ENCODE results near the gene USP30.

DNA sequence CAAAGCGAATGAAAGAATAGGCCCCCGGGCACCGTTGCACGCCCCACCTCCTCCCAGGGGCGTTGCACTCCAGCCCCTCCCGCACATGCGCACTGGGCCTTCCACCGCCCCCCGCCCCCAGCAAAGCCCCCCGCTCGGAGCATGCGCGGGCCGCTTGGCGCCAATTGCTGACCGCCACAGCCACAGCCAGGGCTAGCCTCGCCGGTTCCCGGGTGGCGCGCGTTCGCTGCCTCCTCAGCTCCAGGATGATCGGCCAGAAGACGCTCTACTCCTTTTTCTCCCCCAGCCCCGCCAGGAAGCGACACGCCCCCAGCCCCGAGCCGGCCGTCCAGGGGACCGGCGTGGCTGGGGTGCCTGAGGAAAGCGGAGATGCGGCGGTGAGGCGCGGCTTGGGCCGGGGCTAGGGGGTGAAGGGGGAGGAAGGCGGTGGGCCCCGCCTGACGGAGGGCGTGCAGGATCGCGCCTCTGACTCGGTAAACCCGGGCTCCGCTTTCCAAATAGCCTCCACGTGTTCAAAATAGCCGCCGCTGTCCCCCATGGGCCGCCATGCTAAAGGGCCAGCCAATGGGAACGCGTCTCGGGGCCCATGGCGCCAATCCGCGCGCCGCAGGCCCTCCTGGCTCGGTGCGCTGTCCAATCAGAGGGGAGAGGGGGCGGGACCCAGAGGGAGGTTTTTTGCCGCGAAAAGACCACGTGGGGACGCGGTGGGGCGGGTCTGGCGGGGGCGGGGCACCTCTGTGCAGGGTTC is 45.2 kb downstream of the USP30 start, which contains the start of gene UNG:
- TF ChIP-seq POLR2AphosphoS5 (IDR thresholded peaks at IDR 0.05) (peak; percentile 89), POLR2A (IDR thresholded peaks at IDR 0.05) (no peak)
- TF ChIP-seq, protein P1, sequence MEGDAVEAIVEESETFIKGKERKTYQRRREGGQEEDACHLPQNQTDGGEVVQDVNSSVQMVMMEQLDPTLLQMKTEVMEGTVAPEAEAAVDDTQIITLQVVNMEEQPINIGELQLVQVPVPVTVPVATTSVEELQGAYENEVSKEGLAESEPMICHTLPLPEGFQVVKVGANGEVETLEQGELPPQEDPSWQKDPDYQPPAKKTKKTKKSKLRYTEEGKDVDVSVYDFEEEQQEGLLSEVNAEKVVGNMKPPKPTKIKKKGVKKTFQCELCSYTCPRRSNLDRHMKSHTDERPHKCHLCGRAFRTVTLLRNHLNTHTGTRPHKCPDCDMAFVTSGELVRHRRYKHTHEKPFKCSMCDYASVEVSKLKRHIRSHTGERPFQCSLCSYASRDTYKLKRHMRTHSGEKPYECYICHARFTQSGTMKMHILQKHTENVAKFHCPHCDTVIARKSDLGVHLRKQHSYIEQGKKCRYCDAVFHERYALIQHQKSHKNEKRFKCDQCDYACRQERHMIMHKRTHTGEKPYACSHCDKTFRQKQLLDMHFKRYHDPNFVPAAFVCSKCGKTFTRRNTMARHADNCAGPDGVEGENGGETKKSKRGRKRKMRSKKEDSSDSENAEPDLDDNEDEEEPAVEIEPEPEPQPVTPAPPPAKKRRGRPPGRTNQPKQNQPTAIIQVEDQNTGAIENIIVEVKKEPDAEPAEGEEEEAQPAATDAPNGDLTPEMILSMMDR (IDR thresholded peaks at IDR 0.05): no peak

Measured in prostate gland (tissue), 2 donors.